ENCODE results near the gene NDUFB5.

NDUFB5 gene

GRCh38 chr3:179666436-179667035, 61.9 kb downstream of the NDUFB5 start:
- no peak for TF ChIP-seq CTCF (IDR thresholded peaks at IDR 0.05; ENCODE audit: low read depth, low read length)
- DNase-seq (ENCODE audit: extremely low read depth, low read depth): no peak

GRCh38 chr3:179668429-179668828, 63.8 kb downstream of the NDUFB5 start:
- TF ChIP-seq CTCF (IDR thresholded peaks at IDR 0.05; ENCODE audit: low read depth, low read length): no peak
- no peak for DNase-seq (ENCODE audit: extremely low read depth, low read depth)

GRCh38 chr3:179670311-179670710, 65.7 kb downstream of the NDUFB5 start:
- DNase-seq (ENCODE audit: extremely low read depth, low read depth): no peak
- no peak for TF ChIP-seq CTCF (IDR thresholded peaks at IDR 0.05; ENCODE audit: low read depth, low read length)

GRCh38 chr3:179671309-179671708, 66.7 kb downstream of the NDUFB5 start:
- no peak for DNase-seq (ENCODE audit: extremely low read depth, low read depth)
- no peak for TF ChIP-seq CTCF (IDR thresholded peaks at IDR 0.05; ENCODE audit: low read depth, low read length)

GRCh38 chr3:179671747-179672242, 67.2 kb downstream of the NDUFB5 start:
- no peak for DNase-seq (ENCODE audit: extremely low read depth, low read depth)
- TF ChIP-seq CTCF (IDR thresholded peaks at IDR 0.05; ENCODE audit: low read depth, low read length): no peak

GRCh38 chr3:179672918-179673317, 68.3 kb downstream of the NDUFB5 start:
- TF ChIP-seq CTCF (IDR thresholded peaks at IDR 0.05; ENCODE audit: low read depth, low read length): no peak
- no peak for DNase-seq (ENCODE audit: extremely low read depth, low read depth)

- DNase-seq (ENCODE audit: extremely low read depth, low read depth): no peak
- TF ChIP-seq CTCF (IDR thresholded peaks at IDR 0.05; ENCODE audit: low read depth, low read length): no peak
These were observed 68.9 kb downstream of the NDUFB5 start for GRCh38 chr3:179673523-179673922.
